NT2/D1 (cell line): ENCODE data around the gene CCDC3.

Experiments used
- SUZ12 ChIP-seq: IDR thresholded peaks from 2 replicates; pipeline ENCODE4 v1.6.1; 2011; ENCODE audit not compliant: insufficient read length, insufficient read depth; ENCODE audit errors: extremely low read depth
- YY1 ChIP-seq: IDR thresholded peaks from 2 replicates; pipeline ENCODE4 v1.6.1; 2011; ENCODE audit not compliant: insufficient read length, insufficient read depth
- ZNF274 ChIP-seq: IDR thresholded peaks from 2 replicates; pipeline ENCODE4 v1.6.1; 2011; ENCODE audit warnings: mild to moderate bottlenecking, low read depth, low read length

- TF ChIP-seq YY1, result no peak
- no peak for TF ChIP-seq SUZ12
- no peak for TF ChIP-seq ZNF274
Observed at GRCh38 chr10:12927896-12928295, 73.6 kb downstream of the CCDC3 start.
